ENCODE data around the gene DNAJC19. TPM values are rescaled to one million over a fixed set of nuclear protein-coding genes. Genes with fewer than 3 reads are reported as not detected.
"Not testable (repeated sequence)": the region's sequence is repeated elsewhere in the genome, so short reads cannot be mapped to it uniquely, and the experiment has no call there.

DNAJC19 gene
- total RNA-seq, 4 donors from 2014 or later = 24.6 to 67.6 (median 46.0) TPM

DNA sequence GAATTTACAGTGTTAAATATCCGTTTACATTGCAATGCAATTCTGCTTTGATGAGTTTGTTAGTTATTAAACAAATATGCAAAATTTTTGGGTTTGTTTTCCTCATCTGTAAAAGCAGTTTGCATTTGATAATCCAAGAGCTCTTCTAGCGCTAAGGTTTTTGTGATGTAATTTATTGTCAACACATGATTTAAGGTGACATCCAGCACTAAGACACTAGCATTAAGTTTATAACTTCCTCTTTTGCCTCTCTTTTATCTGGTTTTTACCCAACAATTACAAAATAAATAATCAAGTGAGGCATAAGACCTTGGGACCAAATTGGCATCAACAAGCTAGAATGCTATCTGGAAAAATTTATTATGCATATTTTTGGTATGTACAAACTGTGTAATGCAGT is 969 bp upstream of the DNAJC19 start:
- Histone ChIP-seq H3K9me3 (no peaks in the 10 kb centered on the region), H3K27ac (peak overlapping the region; percentile 64 to 92 (median 90)), H3K4me1 (peaks cover 5 to 35% (median 8%) of the 10 kb centered on the region in 3 donors), H3K27me3 (no peaks in the 10 kb centered on the region), H3K4me3 (peak overlapping the region; percentile 55 to 72), H3K36me3 (peaks cover 0 to 14% of the 10 kb centered on the region in 2 donors)
- ATAC-seq = no peak
- no peak for TF ChIP-seq POLR2A (IDR thresholded peaks at IDR 0.05)
- no peak for TF ChIP-seq POLR2AphosphoS5 (IDR thresholded peaks at IDR 0.05)
- no peak for TF ChIP-seq EP300 (IDR thresholded peaks at IDR 0.05)
- TF ChIP-seq, protein P1, sequence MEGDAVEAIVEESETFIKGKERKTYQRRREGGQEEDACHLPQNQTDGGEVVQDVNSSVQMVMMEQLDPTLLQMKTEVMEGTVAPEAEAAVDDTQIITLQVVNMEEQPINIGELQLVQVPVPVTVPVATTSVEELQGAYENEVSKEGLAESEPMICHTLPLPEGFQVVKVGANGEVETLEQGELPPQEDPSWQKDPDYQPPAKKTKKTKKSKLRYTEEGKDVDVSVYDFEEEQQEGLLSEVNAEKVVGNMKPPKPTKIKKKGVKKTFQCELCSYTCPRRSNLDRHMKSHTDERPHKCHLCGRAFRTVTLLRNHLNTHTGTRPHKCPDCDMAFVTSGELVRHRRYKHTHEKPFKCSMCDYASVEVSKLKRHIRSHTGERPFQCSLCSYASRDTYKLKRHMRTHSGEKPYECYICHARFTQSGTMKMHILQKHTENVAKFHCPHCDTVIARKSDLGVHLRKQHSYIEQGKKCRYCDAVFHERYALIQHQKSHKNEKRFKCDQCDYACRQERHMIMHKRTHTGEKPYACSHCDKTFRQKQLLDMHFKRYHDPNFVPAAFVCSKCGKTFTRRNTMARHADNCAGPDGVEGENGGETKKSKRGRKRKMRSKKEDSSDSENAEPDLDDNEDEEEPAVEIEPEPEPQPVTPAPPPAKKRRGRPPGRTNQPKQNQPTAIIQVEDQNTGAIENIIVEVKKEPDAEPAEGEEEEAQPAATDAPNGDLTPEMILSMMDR (IDR thresholded peaks at IDR 0.05) = no peak
- WGBS, 2 donors (ENCODE audit: low coverage in 1 of 2) = 21 to 39% methylated on average over 2 of the region's 2 CpGs

DNA sequence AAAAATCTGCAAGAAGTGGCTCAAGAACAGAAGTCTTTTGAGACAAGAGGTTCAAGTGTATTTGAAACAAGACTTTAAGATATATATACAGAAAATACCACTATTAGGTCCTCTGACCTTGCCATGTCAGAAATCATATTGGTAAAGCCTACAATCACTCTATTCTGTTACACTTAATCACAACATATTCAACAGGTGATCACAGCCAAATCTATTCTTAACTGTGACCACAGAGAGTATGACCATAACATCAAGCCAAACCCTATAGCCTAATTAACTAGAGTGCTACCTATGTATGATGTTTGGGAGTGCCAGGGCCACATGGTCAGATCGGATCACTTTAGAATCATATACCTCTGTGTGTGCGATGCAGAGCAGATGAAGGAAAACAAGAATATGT is 2.2 kb downstream of the DNAJC19 start:
- no peak for TF ChIP-seq POLR2A (IDR thresholded peaks at IDR 0.05)
- TF ChIP-seq POLR2AphosphoS5 (IDR thresholded peaks at IDR 0.05) = no peak
- TF ChIP-seq EP300 (IDR thresholded peaks at IDR 0.05) = no peak
- TF ChIP-seq, protein P1 (IDR thresholded peaks at IDR 0.05) = no peak
- H3K27ac ChIP-seq = no peak overlapping the region
- H3K4me1 ChIP-seq = peaks cover 8 to 43% (median 8%) of the 10 kb centered on the region in 3 donors
- no peak overlapping the region for H3K4me3 ChIP-seq
- no peak for ATAC-seq
- H3K36me3 ChIP-seq = peaks cover 0 to 42% of the 10 kb centered on the region in 2 donors
- no peaks in the 10 kb centered on the region for H3K27me3 ChIP-seq
- no peaks in the 10 kb centered on the region for H3K9me3 ChIP-seq
- WGBS, 2 donors (ENCODE audit: low coverage in 1 of 2) = 100% methylated on average over 2 of the region's 2 CpGs

DNA sequence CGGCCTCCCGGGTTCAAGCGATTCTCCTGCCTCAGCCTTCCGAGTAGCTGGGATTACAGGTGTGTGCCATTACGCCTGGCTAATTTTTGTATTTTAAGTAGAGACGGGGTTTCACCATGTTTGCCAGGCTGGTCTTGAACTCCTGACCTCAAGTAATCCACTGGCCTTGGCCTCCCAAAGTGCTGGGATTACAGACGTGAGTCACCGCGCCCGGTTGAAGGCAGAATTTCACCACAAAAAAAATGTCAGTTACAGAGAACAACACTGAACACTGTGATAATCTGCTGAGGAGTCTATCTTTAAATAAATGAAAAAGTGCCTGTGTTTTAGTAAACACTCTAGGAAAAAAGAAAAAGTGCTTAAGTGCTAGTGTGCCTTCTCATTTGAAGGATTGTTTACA is 3.2 kb downstream of the DNAJC19 start:
- H3K27me3 ChIP-seq, H3K9me3 ChIP-seq, H3K27ac ChIP-seq, H3K4me3 ChIP-seq, ATAC-seq: not testable (repeated sequence)
- Histone ChIP-seq H3K4me1 (peaks cover 8 to 52% (median 12%) of the 10 kb centered on the region in 3 donors), H3K36me3 (peaks cover 0 to 49% of the 10 kb centered on the region in 2 donors)
- WGBS, 2 donors (ENCODE audit: low coverage in 1 of 2) = 81 to 92% methylated on average over 2 to 10 of the region's 10 CpGs

DNA sequence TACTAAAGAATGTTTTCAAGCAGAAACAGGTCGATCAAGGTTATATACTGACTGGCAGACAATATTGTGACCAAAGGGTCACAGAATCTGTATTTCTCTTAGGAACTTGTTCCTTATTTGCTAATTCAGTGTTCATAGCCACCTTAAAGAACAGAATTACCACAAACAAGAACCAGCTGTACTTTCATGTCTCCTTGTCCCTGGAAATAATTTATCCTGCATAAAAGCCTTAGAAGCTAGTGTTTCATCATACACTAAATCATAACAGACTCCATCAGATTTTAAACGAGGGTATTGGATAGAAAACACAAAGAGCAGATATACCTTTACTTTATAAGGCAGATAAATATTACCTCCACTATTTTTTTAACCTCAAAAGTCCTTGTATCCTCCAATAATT is 6.4 kb downstream of the DNAJC19 start:
- Histone ChIP-seq H3K4me3 (no peak overlapping the region), H3K36me3 (peaks cover 0 to 68% of the 10 kb centered on the region in 2 donors), H3K27ac (no peak overlapping the region), H3K9me3 (no peaks in the 10 kb centered on the region), H3K4me1 (peaks cover 5 to 48% (median 10%) of the 10 kb centered on the region in 3 donors), H3K27me3 (no peaks in the 10 kb centered on the region)
- 46 to 53% methylated on average over 2 of the region's 2 CpGs for WGBS, 2 donors (ENCODE audit: low coverage in 1 of 2)
- no peak for ATAC-seq
- TF ChIP-seq, protein P1 (IDR thresholded peaks at IDR 0.05) = no peak
- no peak for TF ChIP-seq EP300 (IDR thresholded peaks at IDR 0.05)
- TF ChIP-seq POLR2AphosphoS5 (IDR thresholded peaks at IDR 0.05) = no peak
- TF ChIP-seq POLR2A (IDR thresholded peaks at IDR 0.05) = no peak

DNA sequence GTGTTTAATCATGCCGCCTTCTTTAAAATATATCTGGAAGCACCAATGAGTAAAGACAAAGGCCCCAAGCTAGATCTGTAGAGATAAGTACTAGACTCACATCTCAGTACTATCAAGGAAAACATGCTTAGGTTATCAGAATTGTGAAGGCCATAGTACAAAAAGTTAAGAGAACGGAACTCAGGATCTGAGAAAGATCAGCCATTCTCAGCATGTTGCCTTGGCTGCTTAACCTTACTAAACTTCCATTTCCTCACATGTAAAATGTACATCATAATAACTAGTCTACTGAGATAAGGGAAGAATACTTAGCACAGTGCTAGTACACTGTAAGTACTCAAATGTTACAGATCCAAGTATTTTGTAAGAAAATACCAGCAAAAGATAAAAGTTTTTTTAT is 7.6 kb downstream of the DNAJC19 start:
- Histone ChIP-seq H3K4me1 (peaks cover 0 to 39% (median 10%) of the 10 kb centered on the region in 3 donors), H3K4me3 (no peak overlapping the region), H3K27ac (peak overlapping the region in 2 of 4 donors; percentile 6 to 15), H3K27me3 (no peaks in the 10 kb centered on the region), H3K9me3 (no peaks in the 10 kb centered on the region), H3K36me3 (peaks cover 0 to 78% of the 10 kb centered on the region in 2 donors)
- ATAC-seq = no peak
- WGBS, 2 donors (ENCODE audit: low coverage in 1 of 2) = 85 to 89% methylated on average over 2 of the region's 2 CpGs
- no peak for TF ChIP-seq POLR2AphosphoS5 (IDR thresholded peaks at IDR 0.05)
- TF ChIP-seq EP300 (IDR thresholded peaks at IDR 0.05) = no peak
- TF ChIP-seq, protein P1 (IDR thresholded peaks at IDR 0.05) = no peak
- TF ChIP-seq POLR2A (IDR thresholded peaks at IDR 0.05) = no peak
